ENCODE data around the gene NOC3L.

Gene NOC3L

DNA sequence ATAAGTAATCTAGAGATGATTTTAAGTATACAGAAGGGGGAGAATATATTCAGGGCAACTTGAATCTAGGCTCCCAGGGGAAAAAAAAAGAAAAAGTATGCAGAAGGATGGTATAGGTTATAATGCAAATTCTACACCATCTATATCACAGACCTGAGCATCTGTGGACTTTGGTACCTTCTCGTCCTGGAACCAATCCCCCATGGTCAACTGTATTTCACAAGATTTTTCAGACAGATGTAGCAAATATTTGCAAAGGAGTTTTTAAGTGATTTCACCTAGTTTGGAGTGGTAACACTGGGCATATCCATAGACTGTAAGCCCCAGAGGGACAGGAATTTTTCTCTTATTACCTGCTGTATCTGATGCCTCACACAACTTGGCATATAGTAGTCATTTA lies 58.8 kb downstream of the NOC3L start:
- no peak for DNase-seq (ENCODE audit: low read depth in 2 of 2)

GRCh38 chr10:94300042-94300441 lies 62.7 kb downstream of the NOC3L start:
- no peak for DNase-seq (ENCODE audit: low read depth in 2 of 2)

GRCh38 chr10:94299417-94299816 lies 63.3 kb downstream of the NOC3L start:
- DNase-seq (ENCODE audit: low read depth in 2 of 2) = peak in 1 of 2 donors; percentile 2

DNA sequence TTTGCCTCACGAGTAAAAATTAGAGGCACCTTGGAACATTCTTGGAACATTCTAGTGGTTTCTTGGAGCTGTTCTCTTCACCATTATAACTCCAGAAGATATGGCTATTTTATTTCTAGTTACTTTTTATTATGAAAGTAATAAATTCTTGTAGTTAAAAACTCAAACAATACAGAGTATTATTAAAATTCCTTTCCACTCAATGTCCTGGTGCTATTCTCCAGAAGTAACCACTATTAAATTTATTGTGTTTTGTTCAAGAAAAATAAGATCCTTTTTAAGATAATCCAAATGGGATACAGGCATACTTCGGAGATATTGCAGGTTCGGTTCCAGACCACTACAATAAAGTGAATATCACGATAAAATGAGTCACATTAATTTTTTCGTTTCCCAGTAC lies 68.6 kb downstream of the NOC3L start:
- DNase-seq (ENCODE audit: low read depth in 2 of 2) = no peak

- no peak for DNase-seq (ENCODE audit: low read depth in 2 of 2)
These were observed 69.4 kb downstream of the NOC3L start for GRCh38 chr10:94293354-94293753.

- no peak for DNase-seq (ENCODE audit: low read depth in 2 of 2)
These were observed 70.2 kb downstream of the NOC3L start for GRCh38 chr10:94292434-94293090.

DNA sequence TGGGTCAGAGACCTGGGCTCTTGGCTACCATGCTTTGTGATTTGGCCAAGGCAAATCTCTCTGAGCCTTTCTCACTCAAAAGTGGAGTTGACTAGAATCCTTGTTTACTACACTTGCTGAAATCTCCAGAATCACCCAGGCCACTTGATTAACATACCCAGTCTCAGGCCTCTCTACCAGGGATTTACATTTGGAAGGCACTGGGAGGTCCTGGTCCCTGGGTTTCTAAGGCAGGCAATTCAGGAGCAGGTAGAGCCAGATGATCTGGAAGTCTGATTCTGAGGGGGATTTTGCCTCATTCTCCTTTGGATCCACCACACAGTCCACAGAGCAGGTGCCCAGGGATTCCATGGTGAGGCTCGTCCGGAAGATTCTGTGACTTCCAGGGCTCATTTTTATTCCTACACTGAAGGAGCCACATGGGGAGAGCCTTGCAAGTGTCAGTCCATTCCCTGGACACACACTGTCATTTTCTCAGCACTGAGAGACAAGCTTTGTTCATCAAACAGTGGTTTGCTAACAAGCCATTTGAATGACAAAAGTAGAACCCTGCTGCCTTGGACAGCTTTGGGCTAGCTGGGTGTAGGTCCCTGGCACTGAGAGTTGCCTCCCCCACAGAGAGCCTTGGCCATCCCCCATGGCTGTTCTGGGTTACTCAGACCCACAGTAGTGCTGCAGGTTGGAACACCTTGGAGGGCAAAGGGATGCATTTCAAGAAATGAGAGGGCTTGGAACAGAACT lies 74.2 kb downstream of the NOC3L start:
- DNase-seq (ENCODE audit: low read depth in 2 of 2) = no peak

DNA sequence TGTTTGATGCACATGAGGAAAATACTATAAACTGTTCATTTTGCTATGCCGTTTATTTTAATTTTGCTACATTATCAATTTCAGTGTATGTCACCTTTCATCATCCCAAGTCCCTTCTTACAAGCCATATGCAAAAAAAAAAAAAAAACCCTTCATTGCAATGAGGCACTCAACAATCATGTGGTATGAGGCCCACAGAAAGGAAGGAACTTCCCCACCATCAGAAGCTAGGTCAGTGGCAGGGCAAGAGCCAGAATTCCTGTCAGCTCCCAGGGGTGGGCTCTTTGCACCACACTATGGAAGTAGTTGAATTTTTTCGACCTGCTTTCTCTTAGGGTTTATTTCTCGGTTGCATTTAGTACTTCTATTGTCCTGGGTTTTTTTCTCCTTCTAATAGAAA lies 75.4 kb downstream of the NOC3L start:
- DNase-seq (ENCODE audit: low read depth in 2 of 2) = no peak

DNA sequence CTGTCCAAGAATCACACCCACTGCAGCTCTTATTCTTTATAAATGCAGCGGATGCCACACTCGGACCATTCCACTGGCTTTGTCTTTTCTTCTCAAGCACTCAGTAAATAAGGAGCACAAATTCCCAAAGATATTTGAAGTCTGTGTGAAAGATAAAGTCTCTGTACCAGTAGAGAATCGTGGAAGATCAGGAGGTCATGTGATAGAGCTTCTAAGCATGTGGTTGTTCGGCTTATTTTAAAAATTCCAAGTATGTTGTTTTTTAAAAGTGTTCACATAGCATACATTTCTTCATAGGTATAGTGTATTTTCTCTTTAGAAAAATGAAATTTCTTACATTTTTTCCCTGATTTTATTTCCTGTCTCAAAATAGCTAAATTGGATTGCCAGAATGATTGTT lies 75.8 kb downstream of the NOC3L start:
- no peak for DNase-seq (ENCODE audit: low read depth in 2 of 2)

GRCh38 chr10:94285271-94285670 lies 77.5 kb downstream of the NOC3L start:
- no peak for DNase-seq (ENCODE audit: low read depth in 2 of 2)

Data from stimulated activated CD8-positive, alpha-beta memory T cell treated with anti-CD3 and anti-CD28 coated beads, Interleukin-2, amount 100 ng/mL, for 48 hours (primary cell).